Astrocyte of the spinal cord (primary cell): ENCODE data around the gene FOLR3.
"Not testable (repeated sequence)": the region's sequence is repeated elsewhere in the genome, so short reads cannot be mapped to it uniquely, and the experiment has no call there.

Source experiments
- DNase-seq: peaks from one replicate; pipeline ENCODE4 v3.0.0; 2011; ENCODE audit warnings: low read depth, low spot score
- H3K4me3 ChIP-seq: 2 replicates; pipeline ENCODE4 v1.5.1; 2011; ENCODE audit warnings: low read depth, mild to moderate bottlenecking, low read length, moderate library complexity
- in situ Hi-C: cut with HindIII; loops from 2 replicates; pipeline ENCODE4 v1.10.0; 2017; ENCODE audit warnings: low sequenced_read_pairs
- TF ChIP-seq, protein P1 (sequence below): IDR thresholded peaks from 2 replicates; pipeline ENCODE4 v1.5.1; 2012; ENCODE audit warnings: low read depth, mild to moderate bottlenecking, low read length, inconsistent platforms

The FOLR3 gene

DNA sequence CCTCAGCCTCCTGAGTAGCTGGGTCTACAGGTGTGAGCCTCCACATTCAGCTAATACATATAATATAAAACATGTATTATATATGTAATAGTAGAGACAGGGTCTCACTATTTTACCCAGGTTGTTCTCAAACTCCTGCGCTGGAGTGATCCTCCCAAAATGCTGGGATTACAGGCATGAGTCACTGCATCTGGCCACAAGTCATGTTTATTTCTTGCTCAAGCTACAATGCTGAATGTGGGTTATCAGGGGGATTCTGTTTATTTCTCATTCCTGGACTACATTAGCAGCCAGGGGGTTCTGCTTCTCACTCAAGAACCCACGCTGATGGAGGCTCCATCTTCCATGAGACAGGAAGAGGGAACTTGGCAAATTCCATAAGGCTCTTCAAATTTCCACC lies 24.8 kb downstream of the FOLR3 start:
- in situ Hi-C loops = no loop called here
- TF ChIP-seq, protein P1, sequence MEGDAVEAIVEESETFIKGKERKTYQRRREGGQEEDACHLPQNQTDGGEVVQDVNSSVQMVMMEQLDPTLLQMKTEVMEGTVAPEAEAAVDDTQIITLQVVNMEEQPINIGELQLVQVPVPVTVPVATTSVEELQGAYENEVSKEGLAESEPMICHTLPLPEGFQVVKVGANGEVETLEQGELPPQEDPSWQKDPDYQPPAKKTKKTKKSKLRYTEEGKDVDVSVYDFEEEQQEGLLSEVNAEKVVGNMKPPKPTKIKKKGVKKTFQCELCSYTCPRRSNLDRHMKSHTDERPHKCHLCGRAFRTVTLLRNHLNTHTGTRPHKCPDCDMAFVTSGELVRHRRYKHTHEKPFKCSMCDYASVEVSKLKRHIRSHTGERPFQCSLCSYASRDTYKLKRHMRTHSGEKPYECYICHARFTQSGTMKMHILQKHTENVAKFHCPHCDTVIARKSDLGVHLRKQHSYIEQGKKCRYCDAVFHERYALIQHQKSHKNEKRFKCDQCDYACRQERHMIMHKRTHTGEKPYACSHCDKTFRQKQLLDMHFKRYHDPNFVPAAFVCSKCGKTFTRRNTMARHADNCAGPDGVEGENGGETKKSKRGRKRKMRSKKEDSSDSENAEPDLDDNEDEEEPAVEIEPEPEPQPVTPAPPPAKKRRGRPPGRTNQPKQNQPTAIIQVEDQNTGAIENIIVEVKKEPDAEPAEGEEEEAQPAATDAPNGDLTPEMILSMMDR = no peak

DNA sequence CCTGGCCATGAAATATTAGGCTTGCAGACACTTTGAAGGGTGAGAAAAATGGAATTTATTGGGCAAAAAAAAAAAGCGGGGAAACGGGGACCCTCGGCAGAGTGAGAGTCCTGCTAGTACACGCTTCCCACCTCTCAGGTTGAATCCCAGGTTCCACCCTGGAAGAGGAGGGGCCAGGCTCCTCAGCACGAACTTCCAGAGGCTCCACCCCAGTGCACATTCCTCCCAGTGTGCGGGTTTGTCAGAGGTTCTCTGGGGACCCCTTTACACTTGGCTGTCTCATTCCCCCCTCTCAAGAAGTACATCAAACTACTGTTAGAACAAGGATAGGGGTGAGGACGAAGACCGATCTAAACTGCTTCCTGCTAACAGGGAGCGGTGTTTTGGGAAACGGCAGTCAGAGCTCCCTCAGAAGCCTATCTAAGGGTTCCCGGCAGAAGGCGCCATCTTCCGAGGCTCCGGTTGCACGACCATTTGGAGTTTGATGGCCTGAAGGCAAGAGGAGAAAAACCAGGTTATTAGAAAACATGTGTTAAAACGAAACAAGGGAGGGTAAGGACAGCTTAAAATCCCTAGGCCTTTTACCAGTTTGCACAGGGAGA lies 27.5 kb downstream of the FOLR3 start:
- in situ Hi-C loops = no loop called here
- DNase-seq = no peak
- no peak overlapping the region for H3K4me3 ChIP-seq
- TF ChIP-seq, protein P1 = no peak

More for the DNA sequence above, 24.8 kb downstream of the FOLR3 start:
- DNase-seq = no peak
- no peak overlapping the region for H3K4me3 ChIP-seq

DNA sequence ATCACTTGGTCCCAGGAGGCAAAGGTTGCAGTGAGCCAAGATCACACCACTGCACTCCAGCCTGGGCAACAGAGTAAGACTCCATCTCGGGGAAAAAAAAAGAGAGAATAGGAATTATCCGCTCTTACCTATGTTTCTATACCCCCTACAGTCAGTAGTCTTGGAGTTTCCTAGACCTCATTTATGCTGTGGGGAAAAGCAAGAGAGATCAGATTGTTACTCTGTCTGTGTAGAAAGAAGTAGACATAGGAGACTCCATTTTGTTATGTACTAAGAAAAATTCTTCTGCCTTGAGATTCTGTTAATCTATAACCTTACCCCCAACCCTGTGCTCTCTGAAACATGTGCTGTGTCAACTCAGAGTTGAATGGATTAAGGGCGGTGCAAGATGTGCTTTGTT lies 28.7 kb downstream of the FOLR3 start:
- H3K4me3 ChIP-seq, DNase-seq, in situ Hi-C loops: not testable (repeated sequence)

DNA sequence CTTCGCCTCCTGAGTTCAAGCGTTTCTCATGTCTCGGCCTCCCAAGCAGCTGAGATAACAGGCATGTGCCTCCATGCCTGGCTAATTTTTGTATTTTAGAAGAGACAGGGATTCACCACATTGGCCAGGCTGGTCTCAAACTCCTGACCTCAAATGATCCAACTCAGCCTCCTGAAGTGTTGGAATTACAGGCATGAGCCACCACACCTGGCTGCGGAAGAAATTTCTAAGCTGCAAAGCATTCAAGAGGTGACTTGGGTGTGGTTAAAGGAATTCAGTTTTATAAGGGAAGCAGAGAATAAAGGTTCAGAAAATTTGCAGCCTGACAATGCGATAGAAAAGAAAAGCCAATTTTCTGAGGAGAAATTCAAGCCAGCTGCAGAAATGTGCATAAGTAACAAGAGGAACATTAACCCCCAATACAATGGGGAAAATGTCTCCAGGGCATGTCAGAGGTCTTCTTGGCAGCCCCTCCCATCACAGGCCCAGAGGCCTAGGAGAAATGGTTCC lies 33.6 kb downstream of the FOLR3 start:
- H3K4me3 ChIP-seq, in situ Hi-C loops, DNase-seq: not testable (repeated sequence)

DNA sequence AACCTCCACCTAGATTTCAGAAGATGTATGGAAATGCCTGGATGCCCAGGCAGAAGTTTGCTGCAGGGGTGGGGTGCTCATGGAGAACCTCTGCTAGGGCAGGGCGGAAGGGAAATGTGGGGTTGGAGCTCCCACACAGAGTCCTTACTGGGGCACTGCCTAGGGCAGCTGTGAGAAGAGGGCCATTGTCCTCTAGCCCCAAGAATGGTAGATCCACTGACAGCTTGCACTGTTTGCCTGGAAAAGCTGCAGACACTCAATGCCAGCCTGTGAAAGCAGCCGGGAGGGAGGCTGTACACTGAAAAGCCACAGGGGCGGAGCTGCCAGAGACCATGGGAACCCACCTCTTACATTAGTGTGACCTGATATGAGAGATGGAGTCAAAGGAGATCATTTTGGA lies 34.2 kb downstream of the FOLR3 start:
- in situ Hi-C loops, DNase-seq, H3K4me3 ChIP-seq: not testable (repeated sequence)

DNA sequence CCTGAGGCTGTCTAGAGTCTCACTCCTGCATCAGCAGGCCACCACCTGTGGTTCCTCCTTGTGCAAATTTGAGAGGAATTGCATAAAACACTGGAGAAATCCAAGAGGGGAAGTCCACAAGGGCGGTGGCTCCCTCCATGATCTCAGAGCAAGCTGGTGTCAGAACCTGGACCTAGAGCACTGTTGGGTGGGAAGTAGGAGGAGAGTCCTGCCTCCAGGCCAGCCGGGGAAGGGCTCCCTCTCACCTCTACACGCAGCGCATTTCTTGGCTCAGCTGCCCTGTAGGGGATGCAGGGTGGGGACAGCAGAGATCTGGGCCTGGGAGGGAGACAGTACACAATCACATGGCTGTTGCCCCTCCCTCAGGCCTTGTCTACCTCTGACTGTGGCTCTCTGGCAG lies 36.5 kb downstream of the FOLR3 start:
- DNase-seq, H3K4me3 ChIP-seq, in situ Hi-C loops: not testable (repeated sequence)

DNA sequence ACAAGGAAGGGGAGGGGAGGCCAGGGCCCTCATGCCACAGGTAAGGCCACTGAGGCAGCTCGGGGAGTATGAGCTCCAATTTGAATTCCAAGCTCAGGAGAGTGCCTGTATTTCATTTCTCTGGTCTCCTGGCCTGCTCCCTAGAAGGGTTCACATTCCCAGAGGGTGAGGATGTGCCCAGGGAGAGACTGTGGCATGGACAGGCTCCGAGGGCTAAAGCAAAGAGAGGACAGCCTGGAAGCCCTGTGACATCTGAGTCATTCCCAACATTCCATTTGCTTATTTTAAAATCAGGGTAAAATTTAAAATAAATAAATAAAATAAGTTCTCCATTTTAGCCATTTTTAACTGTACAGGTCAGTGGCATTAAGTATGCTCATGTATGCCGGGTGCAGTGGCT lies 37.8 kb downstream of the FOLR3 start:
- TF ChIP-seq, protein P1 = no peak
- in situ Hi-C loops = no loop called here

DNA sequence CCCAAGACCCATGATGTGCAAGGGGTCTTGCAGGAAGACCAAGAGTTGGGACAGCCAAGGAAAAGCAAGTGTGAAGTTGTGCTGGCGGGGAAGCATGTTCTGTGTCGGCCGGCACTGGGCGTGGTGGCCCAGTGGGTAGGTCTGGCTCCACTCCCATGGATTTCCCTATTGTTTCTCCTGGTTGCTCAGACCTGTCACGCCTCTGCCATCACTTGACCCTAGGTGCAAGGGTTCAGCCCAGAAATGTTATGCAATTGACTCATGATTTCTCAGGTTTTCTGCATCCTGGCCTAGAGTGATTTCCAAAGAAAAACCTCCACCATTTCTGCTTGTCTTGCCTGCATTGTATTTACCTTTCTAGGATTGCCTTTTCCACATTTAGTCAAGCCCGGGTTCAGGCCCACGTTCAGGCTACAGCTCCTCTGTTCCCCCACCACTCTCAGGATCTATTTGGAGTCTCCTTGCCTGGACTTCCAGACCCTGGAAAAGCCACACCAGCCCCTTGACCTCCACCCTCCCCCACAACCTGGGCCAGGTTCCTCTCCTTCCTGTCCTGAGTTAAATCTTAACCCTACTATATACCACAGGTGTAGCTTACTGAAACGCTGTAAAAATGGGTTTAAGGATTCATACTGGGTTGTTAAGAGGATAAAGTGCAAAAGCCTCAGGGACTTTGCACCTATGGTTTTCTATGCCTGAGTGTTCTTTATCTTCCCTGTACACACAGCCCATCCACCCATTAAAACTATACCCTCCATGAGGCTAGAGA lies 39.0 kb downstream of the FOLR3 start:
- TF ChIP-seq, protein P1 = no peak
- H3K4me3 ChIP-seq = no peak overlapping the region
- DNase-seq = no peak
- in situ Hi-C loops = no loop called here

More for the DNA sequence above, 37.8 kb downstream of the FOLR3 start:
- DNase-seq = no peak
- no peak overlapping the region for H3K4me3 ChIP-seq
